ENCODE data around the gene INTS11.

DNA sequence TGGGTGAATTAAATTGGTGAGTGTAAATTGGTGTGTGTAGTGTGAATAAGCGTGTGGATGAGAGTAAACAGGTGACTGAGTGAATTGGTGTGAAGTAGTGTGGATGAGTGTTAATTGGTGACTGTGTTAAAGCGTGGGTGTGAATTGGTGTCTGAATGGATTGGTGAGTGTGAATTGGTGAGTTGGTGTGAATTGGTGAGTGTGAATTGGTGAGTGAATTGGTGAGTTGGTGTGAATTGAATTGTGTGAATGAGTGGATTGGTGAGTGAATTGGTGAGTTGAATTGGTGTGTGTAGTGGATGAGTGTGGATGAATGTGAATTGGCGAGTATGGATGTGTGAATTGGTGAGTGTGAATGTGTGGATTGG, 42.2 kb upstream of the INTS11 start:
- no peak for TF ChIP-seq PPARA (CRISPR knock-in tag; IDR thresholded peaks at IDR 0.05; ENCODE audit: borderline replicate concordance)
- no peak for TF ChIP-seq ARNTL (CRISPR knock-in tag; IDR thresholded peaks at IDR 0.05; ENCODE audit: borderline replicate concordance, low read depth)
- TF ChIP-seq, protein P1, sequence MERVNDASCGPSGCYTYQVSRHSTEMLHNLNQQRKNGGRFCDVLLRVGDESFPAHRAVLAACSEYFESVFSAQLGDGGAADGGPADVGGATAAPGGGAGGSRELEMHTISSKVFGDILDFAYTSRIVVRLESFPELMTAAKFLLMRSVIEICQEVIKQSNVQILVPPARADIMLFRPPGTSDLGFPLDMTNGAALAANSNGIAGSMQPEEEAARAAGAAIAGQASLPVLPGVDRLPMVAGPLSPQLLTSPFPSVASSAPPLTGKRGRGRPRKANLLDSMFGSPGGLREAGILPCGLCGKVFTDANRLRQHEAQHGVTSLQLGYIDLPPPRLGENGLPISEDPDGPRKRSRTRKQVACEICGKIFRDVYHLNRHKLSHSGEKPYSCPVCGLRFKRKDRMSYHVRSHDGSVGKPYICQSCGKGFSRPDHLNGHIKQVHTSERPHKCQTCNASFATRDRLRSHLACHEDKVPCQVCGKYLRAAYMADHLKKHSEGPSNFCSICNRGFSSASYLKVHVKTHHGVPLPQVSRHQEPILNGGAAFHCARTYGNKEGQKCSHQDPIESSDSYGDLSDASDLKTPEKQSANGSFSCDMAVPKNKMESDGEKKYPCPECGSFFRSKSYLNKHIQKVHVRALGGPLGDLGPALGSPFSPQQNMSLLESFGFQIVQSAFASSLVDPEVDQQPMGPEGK (CRISPR knock-in tag; IDR thresholded peaks at IDR 0.05; ENCODE audit: borderline replicate concordance), result no peak
